Body of pancreas (tissue), 4 donors: ENCODE results near the gene SHH.
"Not testable (repeated sequence)": the region's sequence is repeated elsewhere in the genome, so short reads cannot be mapped to it uniquely, and the experiment has no call there.

ENCODE experiments used
- CTCF ChIP-seq, 7 experiments: fragments of 450-650 bp in 4 of 7; fragments of 200-600 bp in 3 of 7; sonication (generic) in 3 of 7; IDR thresholded peaks; one replicate each; pipeline ENCODE4 v1.5.1; 2016 to 2019; ENCODE audit warnings: antibody characterized with exemption in 7 of 7
- POLR2A ChIP-seq, 3 donors: fragments of 450-650 bp; IDR thresholded peaks; one replicate each; pipeline ENCODE4 v1.6.1; 2016; ENCODE audit warnings: antibody characterized with exemption in 3 of 3, mild to moderate bottlenecking in 2 of 3

GRCh38 chr7:155817515-155817914 lies 5.3 kb upstream of the SHH start:
- TF ChIP-seq POLR2A, CTCF (IDR thresholded peaks at IDR 0.05): not testable (repeated sequence)
